SK-N-SH (cell line): Measurements from ENCODE around the gene HAUS8. TPM values are rescaled to one million over a fixed set of nuclear protein-coding genes. Genes with fewer than 3 reads are reported as not detected.

ENCODE experiments used
- CTCF ChIA-PET: fragments of 300-600, 350-600 bp; formaldehyde crosslinking; extraction: SDS; loops from one replicate; lab custom pipeline; 2021; lab: Yijun Ruan, JAX
- POLR2A ChIA-PET: fragments of 350-600 bp; sonication (Branson Sonifier 250); formaldehyde crosslinking; extraction: SDS; loops from one replicate; lab custom pipeline; 2020; ENCODE audit warnings: antibody characterized with exemption, inconsistent platforms; lab: Yijun Ruan, JAX
- DNase-seq: peaks from one replicate; pipeline ENCODE4 v3.0.0; 2012
- H2AFZ ChIP-seq: fragments of 200-600 bp; sonication (generic); 2 replicates; pipeline ENCODE4 v1.8.1; 2016; ENCODE audit warnings: antibody characterized with exemption, mild to moderate bottlenecking, low read depth
- H3F3A ChIP-seq: fragments of 200-600 bp; sonication (generic); replicated peaks from 2 replicates; pipeline ENCODE3; 2016; ENCODE audit warnings: antibody characterized with exemption, mild to moderate bottlenecking; ENCODE audit not compliant: insufficient read depth
- H3K27ac ChIP-seq, 2 experiments: fragments of 200-500 bp in 1 of 2; fragments of 200-600 bp in 1 of 2; sonication (Bioruptor generic) in 1 of 2; sonication (generic), shearing (Covaris generic) in 1 of 2; 2 replicates each; pipeline versions ENCODE4 v1.5.1 to v1.6.1; 2014 to 2016; ENCODE audit warnings: low read depth in 2 of 2, inconsistent platforms in 1 of 2, low read length in 1 of 2, mild to moderate bottlenecking in 1 of 2, mixed read lengths in 1 of 2
- H3K27me3 ChIP-seq: fragments of 200-600 bp; sonication (generic), shearing (Covaris generic); 2 replicates; pipeline ENCODE4 v1.6.1; 2016; ENCODE audit warnings: mixed run types; ENCODE audit not compliant: insufficient read depth
- H3K36me3 ChIP-seq, 2 experiments: fragments of 200-500 bp in 1 of 2; fragments of 200-600 bp in 1 of 2; sonication (Bioruptor generic) in 1 of 2; sonication (generic) in 1 of 2; replicated peaks in 1 of 2; 2 replicates each; pipeline versions ENCODE3 to v1.5.1; 2014 to 2016; ENCODE audit warnings: low read length in 1 of 2, mild to moderate bottlenecking in 1 of 2; ENCODE audit not compliant: insufficient read depth in 2 of 2, control insufficient read depth in 1 of 2
- H3K4me1 ChIP-seq, 2 experiments: fragments of 200-500 bp in 1 of 2; fragments of 200-600 bp in 1 of 2; sonication (Bioruptor generic) in 1 of 2; sonication (generic), shearing (Covaris generic) in 1 of 2; 2 replicates each; pipeline versions ENCODE4 v1.5.1 to v1.6.1; 2014 to 2016; ENCODE audit warnings: low read depth in 1 of 2, low read length in 1 of 2, mixed run types in 1 of 2; ENCODE audit not compliant: insufficient read depth in 2 of 2, control insufficient read depth in 1 of 2
- H3K4me2 ChIP-seq: fragments of 200-600 bp; sonication (generic), shearing (Covaris generic); 2 replicates; pipeline ENCODE4 v1.6.1; 2017; ENCODE audit warnings: mixed run types
- H3K4me3 ChIP-seq, 2 experiments: fragments of 200-500 bp in 1 of 2; fragments of 200-600 bp in 1 of 2; sonication (Bioruptor generic) in 1 of 2; sonication (generic), shearing (Covaris generic) in 1 of 2; 2 replicates each; pipeline versions ENCODE4 v1.5.1 to v1.8.1; 2014 to 2016; ENCODE audit warnings: low read depth in 2 of 2, inconsistent platforms in 1 of 2, low read length in 1 of 2, mild to moderate bottlenecking in 1 of 2, mixed read lengths in 1 of 2, moderate library complexity in 1 of 2
- H3K79me2 ChIP-seq: fragments of 200-600 bp; sonication (generic); 2 replicates; pipeline ENCODE4 v1.8.1; 2017; ENCODE audit warnings: mild to moderate bottlenecking; ENCODE audit not compliant: insufficient read depth
- H3K9ac ChIP-seq: fragments of 200-600 bp; sonication (generic); 2 replicates; pipeline ENCODE4 v1.6.1; 2017; ENCODE audit warnings: mixed run types
- H3K9me2 ChIP-seq: fragments of 200-600 bp; sonication (generic); 2 replicates; pipeline ENCODE4 v1.6.1; 2017; ENCODE audit warnings: mixed run types
- H3K9me3 ChIP-seq: fragments of 200-600 bp; sonication (generic); 2 replicates; pipeline ENCODE4 v1.6.1; 2017; ENCODE audit warnings: mixed run types, mild to moderate bottlenecking, moderate library complexity
- H4K20me1 ChIP-seq: fragments of 200-600 bp; sonication (generic); 2 replicates; pipeline ENCODE4 v1.6.1; 2017; ENCODE audit warnings: mild to moderate bottlenecking, mixed run types; ENCODE audit not compliant: insufficient read depth
- ELF1 ChIP-seq: IDR thresholded peaks from 2 replicates; pipeline ENCODE4 v1.4.0; 2012
- EP300 ChIP-seq, 2 experiments: IDR thresholded peaks; 2 replicates each; pipeline versions ENCODE4 v1.4.0 to v1.6.1; 2012; ENCODE audit warnings: borderline replicate concordance in 1 of 2, low read depth in 1 of 2, low read length in 1 of 2
- EZH2phosphoT487 ChIP-seq: fragments of 200-600 bp; sonication (generic); IDR thresholded peaks from 2 replicates; pipeline ENCODE4 v1.6.1; 2017; ENCODE audit warnings: low read depth, mixed run types, mild to moderate bottlenecking, antibody characterized with exemption, moderate library complexity, borderline replicate concordance
- FOXM1 ChIP-seq: IDR thresholded peaks from 2 replicates; pipeline ENCODE4 v1.4.0; 2012; ENCODE audit warnings: low read depth, mild to moderate bottlenecking
- JUND ChIP-seq: IDR thresholded peaks from 2 replicates; pipeline ENCODE4 v1.4.0; 2012
- MEF2A ChIP-seq: IDR thresholded peaks from 2 replicates; pipeline ENCODE4 v1.4.0; 2012; ENCODE audit warnings: low read depth, borderline replicate concordance
- MXI1 ChIP-seq: IDR thresholded peaks from 2 replicates; pipeline ENCODE4 v1.6.1; 2012; ENCODE audit warnings: mild to moderate bottlenecking, low read depth, low read length, improper control_type of control experiment
- RAD21 ChIP-seq: IDR thresholded peaks from 2 replicates; pipeline ENCODE4 v1.6.1; 2012; ENCODE audit warnings: mild to moderate bottlenecking, low read length
- RCOR1 ChIP-seq: fragments of 150-350 bp; IDR thresholded peaks from 2 replicates; pipeline ENCODE4 v1.6.1; 2017; ENCODE audit warnings: antibody characterized with exemption, low read length
- SIN3A ChIP-seq: IDR thresholded peaks from 2 replicates; pipeline ENCODE4 v1.6.1; 2012; ENCODE audit warnings: low read depth, mild to moderate bottlenecking, low read length, moderate library complexity, borderline replicate concordance
- SMC3 ChIP-seq: IDR thresholded peaks from 2 replicates; pipeline ENCODE4 v1.6.1; 2012; ENCODE audit warnings: low read depth, low read length, improper control_type of control experiment
- TAF1 ChIP-seq: IDR thresholded peaks from 2 replicates; pipeline ENCODE4 v1.6.1; 2012; ENCODE audit warnings: low read depth, mild to moderate bottlenecking, low read length, moderate library complexity, borderline replicate concordance
- WGBS: methylation state at CpG from one replicate; pipeline ENCODE4 v1.1.6; 2017; ENCODE audit warnings: low lambda C conversion rate; 5-methylcytosine and 5-hydroxymethylcytosine counted together
- polyA plus RNA-seq, 3 experiments: library from polyadenylated mRNA; depleted of rRNA; stranded (reverse); fragments of >200 nt; gene quantifications; 2 replicates each; pipeline ENCODE4 v1.2.3, GENCODE V29; 2012
- TF ChIP-seq, protein P1 (sequence below): IDR thresholded peaks from 2 replicates; pipeline ENCODE4 v1.4.0; 2012; ENCODE audit warnings: low read depth
- TF ChIP-seq, protein P2 (sequence below): IDR thresholded peaks from 2 replicates; pipeline ENCODE4 v1.6.1; 2012; ENCODE audit warnings: mild to moderate bottlenecking, low read depth, low read length, moderate library complexity
- TF ChIP-seq, protein P3 (sequence below): fragments of 150-350 bp; IDR thresholded peaks from 2 replicates; pipeline ENCODE4 v1.6.1; 2017; ENCODE audit warnings: antibody characterized with exemption, low read length, low read depth, borderline replicate concordance

HAUS8 gene
- polyA plus RNA-seq, 1 of the 3 experiments (the other 2 are of a cell fraction): 9.6 TPM

DNA sequence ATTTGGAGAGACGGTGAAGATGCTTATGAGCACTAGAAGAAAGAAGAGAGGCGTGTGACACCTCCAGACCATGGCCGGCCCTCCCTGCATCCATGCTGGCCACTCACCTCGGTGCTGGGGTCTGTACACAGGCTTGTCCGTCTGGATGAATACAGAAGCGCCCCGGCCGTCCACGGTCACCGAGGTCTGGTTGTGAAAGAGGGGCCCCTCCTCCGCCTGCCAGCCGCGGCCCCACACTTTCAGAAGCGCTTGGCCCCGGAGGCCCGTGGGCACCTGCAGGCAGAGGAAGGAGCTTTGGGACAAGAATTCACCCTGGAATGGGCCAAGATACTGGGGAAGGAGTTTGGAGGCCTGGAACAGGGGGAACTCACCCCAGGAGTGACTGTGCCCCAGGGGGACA, 63.8 kb downstream of the HAUS8 start:
- Histone ChIP-seq H3K79me2 (no peaks in the 10 kb centered on the region), H3K27ac (no peak overlapping the region), H2AFZ (no peak overlapping the region), H3K9ac (no peak overlapping the region), H3K27me3 (peaks cover 26% of the 10 kb centered on the region; the same call in 1 of the 2 replicates), H4K20me1 (no peaks in the 10 kb centered on the region), H3K36me3 (no peaks in the 10 kb centered on the region), H3K9me3 (no peaks in the 10 kb centered on the region), H3F3A (no peaks in the 10 kb centered on the region), H3K4me1 (no peaks in the 10 kb centered on the region), H3K9me2 (no peaks in the 10 kb centered on the region), H3K4me2 (no peak overlapping the region), H3K4me3 (no peak overlapping the region)
- POLR2A ChIA-PET: no interaction called here
- CTCF ChIA-PET: no interaction called here
- 39% methylated on average over 16 of the region's 16 CpGs for WGBS
- no peak for DNase-seq
- TF ChIP-seq SIN3A: no peak
- no peak for TF ChIP-seq JUND
- no peak for TF ChIP-seq FOXM1
- no peak for TF ChIP-seq MXI1
- no peak for TF ChIP-seq TAF1
- TF ChIP-seq ELF1: no peak

DNA sequence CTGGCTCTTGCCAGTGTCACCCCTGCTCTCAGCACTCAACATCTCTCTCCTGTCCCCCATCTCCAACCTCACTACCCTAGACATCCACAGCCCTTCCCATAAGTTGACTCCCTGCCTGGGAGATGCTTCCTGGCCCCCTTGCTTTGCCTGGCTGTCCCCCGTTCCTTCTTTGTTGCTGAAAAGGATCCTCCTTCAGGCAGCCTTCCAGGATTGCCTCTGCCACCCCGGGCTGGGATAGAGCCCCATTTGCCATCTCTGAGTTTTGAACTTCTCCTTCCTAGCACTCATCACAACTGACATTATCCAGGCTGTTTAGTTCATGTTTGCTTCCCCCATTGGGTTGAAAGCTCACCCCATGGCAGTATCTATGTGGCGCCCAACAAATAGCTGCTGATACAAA, 68.7 kb downstream of the HAUS8 start:
- TF ChIP-seq, protein P1, sequence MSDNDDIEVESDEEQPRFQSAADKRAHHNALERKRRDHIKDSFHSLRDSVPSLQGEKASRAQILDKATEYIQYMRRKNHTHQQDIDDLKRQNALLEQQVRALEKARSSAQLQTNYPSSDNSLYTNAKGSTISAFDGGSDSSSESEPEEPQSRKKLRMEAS: no peak
- TF ChIP-seq JUND (no peak), RAD21 (no peak), RCOR1 (no peak), EP300 (IDR thresholded peaks at IDR 0.05; ENCODE audit: borderline replicate concordance in 1 of 2, low read depth in 1 of 2, low read length in 1 of 2) (no peak), MXI1 (no peak), EZH2phosphoT487 (no peak), MEF2A (no peak), SMC3 (no peak), ELF1 (no peak), SIN3A (no peak)
- TF ChIP-seq, protein P2, sequence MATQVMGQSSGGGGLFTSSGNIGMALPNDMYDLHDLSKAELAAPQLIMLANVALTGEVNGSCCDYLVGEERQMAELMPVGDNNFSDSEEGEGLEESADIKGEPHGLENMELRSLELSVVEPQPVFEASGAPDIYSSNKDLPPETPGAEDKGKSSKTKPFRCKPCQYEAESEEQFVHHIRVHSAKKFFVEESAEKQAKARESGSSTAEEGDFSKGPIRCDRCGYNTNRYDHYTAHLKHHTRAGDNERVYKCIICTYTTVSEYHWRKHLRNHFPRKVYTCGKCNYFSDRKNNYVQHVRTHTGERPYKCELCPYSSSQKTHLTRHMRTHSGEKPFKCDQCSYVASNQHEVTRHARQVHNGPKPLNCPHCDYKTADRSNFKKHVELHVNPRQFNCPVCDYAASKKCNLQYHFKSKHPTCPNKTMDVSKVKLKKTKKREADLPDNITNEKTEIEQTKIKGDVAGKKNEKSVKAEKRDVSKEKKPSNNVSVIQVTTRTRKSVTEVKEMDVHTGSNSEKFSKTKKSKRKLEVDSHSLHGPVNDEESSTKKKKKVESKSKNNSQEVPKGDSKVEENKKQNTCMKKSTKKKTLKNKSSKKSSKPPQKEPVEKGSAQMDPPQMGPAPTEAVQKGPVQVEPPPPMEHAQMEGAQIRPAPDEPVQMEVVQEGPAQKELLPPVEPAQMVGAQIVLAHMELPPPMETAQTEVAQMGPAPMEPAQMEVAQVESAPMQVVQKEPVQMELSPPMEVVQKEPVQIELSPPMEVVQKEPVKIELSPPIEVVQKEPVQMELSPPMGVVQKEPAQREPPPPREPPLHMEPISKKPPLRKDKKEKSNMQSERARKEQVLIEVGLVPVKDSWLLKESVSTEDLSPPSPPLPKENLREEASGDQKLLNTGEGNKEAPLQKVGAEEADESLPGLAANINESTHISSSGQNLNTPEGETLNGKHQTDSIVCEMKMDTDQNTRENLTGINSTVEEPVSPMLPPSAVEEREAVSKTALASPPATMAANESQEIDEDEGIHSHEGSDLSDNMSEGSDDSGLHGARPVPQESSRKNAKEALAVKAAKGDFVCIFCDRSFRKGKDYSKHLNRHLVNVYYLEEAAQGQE: no peak
- TF ChIP-seq, protein P3, sequence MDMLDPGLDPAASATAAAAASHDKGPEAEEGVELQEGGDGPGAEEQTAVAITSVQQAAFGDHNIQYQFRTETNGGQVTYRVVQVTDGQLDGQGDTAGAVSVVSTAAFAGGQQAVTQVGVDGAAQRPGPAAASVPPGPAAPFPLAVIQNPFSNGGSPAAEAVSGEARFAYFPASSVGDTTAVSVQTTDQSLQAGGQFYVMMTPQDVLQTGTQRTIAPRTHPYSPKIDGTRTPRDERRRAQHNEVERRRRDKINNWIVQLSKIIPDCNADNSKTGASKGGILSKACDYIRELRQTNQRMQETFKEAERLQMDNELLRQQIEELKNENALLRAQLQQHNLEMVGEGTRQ: no peak
- DNase-seq: no peak
- Histone ChIP-seq H3F3A (no peaks in the 10 kb centered on the region), H3K9ac (no peak overlapping the region), H3K27ac (no peak overlapping the region), H3K79me2 (no peaks in the 10 kb centered on the region), H3K9me2 (no peaks in the 10 kb centered on the region), H3K9me3 (no peaks in the 10 kb centered on the region), H3K4me2 (no peak overlapping the region), H3K4me1 (no peaks in the 10 kb centered on the region), H3K36me3 (no peaks in the 10 kb centered on the region), H2AFZ (no peak overlapping the region), H4K20me1 (no peaks in the 10 kb centered on the region), H3K27me3 (peaks cover 45% of the 10 kb centered on the region; the same call in 1 of the 2 replicates), H3K4me3 (no peak overlapping the region)
- POLR2A ChIA-PET: no interaction called here
- WGBS: 15% methylated on average over 3 of the region's 3 CpGs
- CTCF ChIA-PET: no interaction called here
